Measurements from ENCODE around the gene BPTF. TPM values are rescaled to one million over a fixed set of nuclear protein-coding genes. Genes with fewer than 3 reads are reported as not detected.

The BPTF gene
- polyA plus RNA-seq, 3 donors: 105 to 120 (median 109) TPM

Other genes with a start within 250 kb of the BPTF start
- 100 to 1,000 TPM in 2 of 3 donors, 10 to 100 TPM in 1; 97.2 to 107 (median 102) TPM for gene NOL11, start 107.6 kb upstream of the BPTF start, polyA plus RNA-seq (ENCODE audit: insufficient read length in 3 of 3)
- gene C17orf58, start 171.0 kb downstream of the BPTF start, polyA plus RNA-seq (ENCODE audit: insufficient read length in 3 of 3): 10 to 100 TPM; 22.1 to 23.8 (median 22.6) TPM
- gene KPNA2, start 210.2 kb downstream of the BPTF start, polyA plus RNA-seq (ENCODE audit: insufficient read length in 3 of 3): 100 to 1,000 TPM; 118 to 131 (median 123) TPM